ENCODE data around the gene OR5D18.

DNA sequence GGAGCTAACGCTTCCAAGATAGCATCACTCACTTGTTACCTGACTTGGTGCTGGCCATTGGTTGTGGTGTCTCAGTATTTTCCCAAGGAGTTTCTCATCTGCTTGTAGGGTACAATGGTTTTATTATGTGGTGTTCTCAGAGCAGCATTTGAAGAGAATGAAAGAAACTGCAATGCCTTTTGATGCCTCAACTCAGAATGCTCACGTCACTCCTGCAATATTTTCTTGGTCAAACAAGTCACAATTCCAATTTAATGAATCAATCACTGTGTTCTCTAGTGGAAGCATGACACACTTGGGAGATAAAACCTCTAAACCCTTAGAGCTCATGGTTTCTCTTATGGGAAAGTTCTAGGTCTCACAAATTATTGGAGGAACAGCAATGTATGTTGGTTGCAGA lies 26.1 kb upstream of the OR5D18 start:
- TF ChIP-seq, protein P1, sequence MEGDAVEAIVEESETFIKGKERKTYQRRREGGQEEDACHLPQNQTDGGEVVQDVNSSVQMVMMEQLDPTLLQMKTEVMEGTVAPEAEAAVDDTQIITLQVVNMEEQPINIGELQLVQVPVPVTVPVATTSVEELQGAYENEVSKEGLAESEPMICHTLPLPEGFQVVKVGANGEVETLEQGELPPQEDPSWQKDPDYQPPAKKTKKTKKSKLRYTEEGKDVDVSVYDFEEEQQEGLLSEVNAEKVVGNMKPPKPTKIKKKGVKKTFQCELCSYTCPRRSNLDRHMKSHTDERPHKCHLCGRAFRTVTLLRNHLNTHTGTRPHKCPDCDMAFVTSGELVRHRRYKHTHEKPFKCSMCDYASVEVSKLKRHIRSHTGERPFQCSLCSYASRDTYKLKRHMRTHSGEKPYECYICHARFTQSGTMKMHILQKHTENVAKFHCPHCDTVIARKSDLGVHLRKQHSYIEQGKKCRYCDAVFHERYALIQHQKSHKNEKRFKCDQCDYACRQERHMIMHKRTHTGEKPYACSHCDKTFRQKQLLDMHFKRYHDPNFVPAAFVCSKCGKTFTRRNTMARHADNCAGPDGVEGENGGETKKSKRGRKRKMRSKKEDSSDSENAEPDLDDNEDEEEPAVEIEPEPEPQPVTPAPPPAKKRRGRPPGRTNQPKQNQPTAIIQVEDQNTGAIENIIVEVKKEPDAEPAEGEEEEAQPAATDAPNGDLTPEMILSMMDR (IDR thresholded peaks at IDR 0.05): no peak
- no peak for TF ChIP-seq POLR2A (IDR thresholded peaks at IDR 0.05)

Data from heart left ventricle (tissue), 13 donors.